SK-N-SH (cell line): Measurements from ENCODE around the gene TFAP2C. TPM values are rescaled to one million over a fixed set of nuclear protein-coding genes. Genes with fewer than 3 reads are reported as not detected.

Experiments used
- CTCF ChIA-PET: fragments of 300-600, 350-600 bp; formaldehyde crosslinking; extraction: SDS; loops from one replicate; lab custom pipeline; 2021; lab: Yijun Ruan, JAX
- POLR2A ChIA-PET: fragments of 350-600 bp; sonication (Branson Sonifier 250); formaldehyde crosslinking; extraction: SDS; loops from one replicate; lab custom pipeline; 2020; ENCODE audit warnings: antibody characterized with exemption, inconsistent platforms; lab: Yijun Ruan, JAX
- DNase-seq: peaks from one replicate; pipeline ENCODE4 v3.0.0; 2012
- H2AFZ ChIP-seq: fragments of 200-600 bp; sonication (generic); 2 replicates; pipeline ENCODE4 v1.8.1; 2016; ENCODE audit warnings: antibody characterized with exemption, mild to moderate bottlenecking, low read depth
- H3F3A ChIP-seq: fragments of 200-600 bp; sonication (generic); replicated peaks from 2 replicates; pipeline ENCODE3; 2016; ENCODE audit warnings: antibody characterized with exemption, mild to moderate bottlenecking; ENCODE audit not compliant: insufficient read depth
- H3K27ac ChIP-seq, 2 experiments: fragments of 200-500 bp in 1 of 2; fragments of 200-600 bp in 1 of 2; sonication (Bioruptor generic) in 1 of 2; sonication (generic), shearing (Covaris generic) in 1 of 2; 2 replicates each; pipeline versions ENCODE4 v1.5.1 to v1.6.1; 2014 to 2016; ENCODE audit warnings: low read depth in 2 of 2, inconsistent platforms in 1 of 2, low read length in 1 of 2, mild to moderate bottlenecking in 1 of 2, mixed read lengths in 1 of 2
- H3K27me3 ChIP-seq: fragments of 200-600 bp; sonication (generic), shearing (Covaris generic); 2 replicates; pipeline ENCODE4 v1.6.1; 2016; ENCODE audit warnings: mixed run types; ENCODE audit not compliant: insufficient read depth
- H3K36me3 ChIP-seq, 2 experiments: fragments of 200-500 bp in 1 of 2; fragments of 200-600 bp in 1 of 2; sonication (Bioruptor generic) in 1 of 2; sonication (generic) in 1 of 2; replicated peaks in 1 of 2; 2 replicates each; pipeline versions ENCODE3 to v1.5.1; 2014 to 2016; ENCODE audit warnings: low read length in 1 of 2, mild to moderate bottlenecking in 1 of 2; ENCODE audit not compliant: insufficient read depth in 2 of 2, control insufficient read depth in 1 of 2
- H3K4me1 ChIP-seq, 2 experiments: fragments of 200-500 bp in 1 of 2; fragments of 200-600 bp in 1 of 2; sonication (Bioruptor generic) in 1 of 2; sonication (generic), shearing (Covaris generic) in 1 of 2; 2 replicates each; pipeline versions ENCODE4 v1.5.1 to v1.6.1; 2014 to 2016; ENCODE audit warnings: low read depth in 1 of 2, low read length in 1 of 2, mixed run types in 1 of 2; ENCODE audit not compliant: insufficient read depth in 2 of 2, control insufficient read depth in 1 of 2
- H3K4me2 ChIP-seq: fragments of 200-600 bp; sonication (generic), shearing (Covaris generic); 2 replicates; pipeline ENCODE4 v1.6.1; 2017; ENCODE audit warnings: mixed run types
- H3K4me3 ChIP-seq, 2 experiments: fragments of 200-500 bp in 1 of 2; fragments of 200-600 bp in 1 of 2; sonication (Bioruptor generic) in 1 of 2; sonication (generic), shearing (Covaris generic) in 1 of 2; 2 replicates each; pipeline versions ENCODE4 v1.5.1 to v1.8.1; 2014 to 2016; ENCODE audit warnings: low read depth in 2 of 2, inconsistent platforms in 1 of 2, low read length in 1 of 2, mild to moderate bottlenecking in 1 of 2, mixed read lengths in 1 of 2, moderate library complexity in 1 of 2
- H3K79me2 ChIP-seq: fragments of 200-600 bp; sonication (generic); 2 replicates; pipeline ENCODE4 v1.8.1; 2017; ENCODE audit warnings: mild to moderate bottlenecking; ENCODE audit not compliant: insufficient read depth
- H3K9ac ChIP-seq: fragments of 200-600 bp; sonication (generic); 2 replicates; pipeline ENCODE4 v1.6.1; 2017; ENCODE audit warnings: mixed run types
- H3K9me2 ChIP-seq: fragments of 200-600 bp; sonication (generic); 2 replicates; pipeline ENCODE4 v1.6.1; 2017; ENCODE audit warnings: mixed run types
- H3K9me3 ChIP-seq: fragments of 200-600 bp; sonication (generic); 2 replicates; pipeline ENCODE4 v1.6.1; 2017; ENCODE audit warnings: mixed run types, mild to moderate bottlenecking, moderate library complexity
- H4K20me1 ChIP-seq: fragments of 200-600 bp; sonication (generic); 2 replicates; pipeline ENCODE4 v1.6.1; 2017; ENCODE audit warnings: mild to moderate bottlenecking, mixed run types; ENCODE audit not compliant: insufficient read depth
- ELF1 ChIP-seq: IDR thresholded peaks from 2 replicates; pipeline ENCODE4 v1.4.0; 2012
- FOSL2 ChIP-seq: IDR thresholded peaks from 2 replicates; pipeline ENCODE4 v1.4.0; 2012; ENCODE audit warnings: low read depth, mild to moderate bottlenecking, moderate library complexity, borderline replicate concordance
- FOXJ3 ChIP-seq: sonication (generic); formaldehyde crosslinking; IDR thresholded peaks from 2 replicates; pipeline ENCODE4 v1.5.1; 2020; ENCODE audit warnings: mild to moderate bottlenecking, missing genetic modification reagents
- GABPA ChIP-seq: IDR thresholded peaks from 2 replicates; pipeline ENCODE4 v1.4.0; 2012; ENCODE audit warnings: low read depth, mild to moderate bottlenecking
- GATA2 ChIP-seq: sonication (generic); formaldehyde crosslinking; IDR thresholded peaks from 2 replicates; pipeline ENCODE4 v1.5.0; 2020; ENCODE audit warnings: mild to moderate bottlenecking, missing genetic modification reagents
- JUND ChIP-seq: IDR thresholded peaks from 2 replicates; pipeline ENCODE4 v1.4.0; 2012
- MXI1 ChIP-seq: IDR thresholded peaks from 2 replicates; pipeline ENCODE4 v1.6.1; 2012; ENCODE audit warnings: mild to moderate bottlenecking, low read depth, low read length, improper control_type of control experiment
- NFIC ChIP-seq: IDR thresholded peaks from 2 replicates; pipeline ENCODE4 v1.4.0; 2012; ENCODE audit warnings: borderline replicate concordance
- NRF1 ChIP-seq: IDR thresholded peaks from 2 replicates; pipeline ENCODE4 v1.6.1; 2012; ENCODE audit warnings: low read depth, mild to moderate bottlenecking, low read length
- POLR2AphosphoS5 ChIP-seq: IDR thresholded peaks from 2 replicates; pipeline ENCODE4 v1.6.1; 2012; ENCODE audit warnings: low read depth, low read length
- RAD21 ChIP-seq: IDR thresholded peaks from 2 replicates; pipeline ENCODE4 v1.6.1; 2012; ENCODE audit warnings: mild to moderate bottlenecking, low read length
- REST ChIP-seq: IDR thresholded peaks from 2 replicates; pipeline ENCODE4 v1.6.1; 2012; ENCODE audit warnings: mild to moderate bottlenecking, low read depth, low read length, moderate library complexity
- RXRA ChIP-seq: IDR thresholded peaks from 2 replicates; pipeline ENCODE4 v1.4.0; 2012; ENCODE audit warnings: low read depth, mild to moderate bottlenecking, borderline replicate concordance
- SMC3 ChIP-seq: IDR thresholded peaks from 2 replicates; pipeline ENCODE4 v1.6.1; 2012; ENCODE audit warnings: low read depth, low read length, improper control_type of control experiment
- TAF1 ChIP-seq: IDR thresholded peaks from 2 replicates; pipeline ENCODE4 v1.6.1; 2012; ENCODE audit warnings: low read depth, mild to moderate bottlenecking, low read length, moderate library complexity, borderline replicate concordance
- TCF12 ChIP-seq: IDR thresholded peaks from 2 replicates; pipeline ENCODE4 v1.4.0; 2012
- USF1 ChIP-seq: IDR thresholded peaks from 2 replicates; pipeline ENCODE4 v1.4.0; 2012; ENCODE audit warnings: low read depth, borderline replicate concordance
- WGBS: methylation state at CpG from one replicate; pipeline ENCODE4 v1.1.6; 2017; ENCODE audit warnings: low lambda C conversion rate; 5-methylcytosine and 5-hydroxymethylcytosine counted together
- polyA plus RNA-seq, 3 experiments: library from polyadenylated mRNA; depleted of rRNA; stranded (reverse); fragments of >200 nt; gene quantifications; 2 replicates each; pipeline ENCODE4 v1.2.3, GENCODE V29; 2012
- TF ChIP-seq, protein P1 (sequence below): fragments of 200-600 bp; sonication (generic); IDR thresholded peaks from 2 replicates; pipeline ENCODE4 v1.6.1; 2017; ENCODE audit warnings: antibody characterized with exemption, mild to moderate bottlenecking, moderate library complexity
- TF ChIP-seq, protein P2 (sequence below): IDR thresholded peaks from 2 replicates; pipeline ENCODE4; 2012

Gene TFAP2C
- polyA plus RNA-seq, 1 of the 3 experiments (the other 2 are of a cell fraction) = not detected

DNA sequence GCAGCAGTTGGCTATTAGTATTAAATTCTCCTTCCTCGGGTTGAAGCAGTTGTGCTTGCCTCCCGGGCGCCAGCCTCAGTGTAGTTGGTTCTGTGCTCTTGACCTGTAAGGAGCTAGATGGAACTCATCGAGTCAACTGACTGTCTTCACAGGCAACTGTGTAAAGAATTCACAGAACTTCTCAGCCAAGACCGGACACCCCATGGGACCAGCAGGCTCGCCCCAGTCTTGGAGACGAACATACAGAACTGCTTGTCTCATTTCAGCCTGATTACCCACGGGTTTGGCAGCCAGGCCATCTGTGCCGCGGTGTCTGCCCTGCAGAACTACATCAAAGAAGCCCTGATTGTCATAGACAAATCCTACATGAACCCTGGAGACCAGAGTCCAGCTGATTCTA lies 8.5 kb downstream of the TFAP2C start:
- Histone ChIP-seq H3K9ac (no peak overlapping the region), H3K9me2 (no peaks in the 10 kb centered on the region), H3K27ac (no peak overlapping the region), H2AFZ (no peak overlapping the region), H3K4me3 (no peak overlapping the region), H3K79me2 (no peaks in the 10 kb centered on the region), H3K4me2 (no peak overlapping the region), H4K20me1 (no peaks in the 10 kb centered on the region), H3K36me3 (no peaks in the 10 kb centered on the region), H3K9me3 (no peaks in the 10 kb centered on the region), H3K4me1 (no peaks in the 10 kb centered on the region), H3F3A (no peaks in the 10 kb centered on the region), H3K27me3 (peaks cover 62% of the 10 kb centered on the region)
- ChIA-PET POLR2A (no interaction called here), CTCF (interaction anchor here (1.1 kb wide), 1 partner anchor 87 kb away, joined by 4 read pairs; no protein-coding TSS in a partner anchor)
- 22% methylated on average over 10 of the region's 10 CpGs for WGBS
- no peak for DNase-seq
- TF ChIP-seq TCF12 (no peak), GABPA (no peak), ELF1 (no peak), REST (no peak), RAD21 (no peak), SMC3 (no peak), FOXJ3 (no peak), GATA2 (CRISPR knock-in tag) (no peak), TAF1 (no peak)
- TF ChIP-seq, protein P1, sequence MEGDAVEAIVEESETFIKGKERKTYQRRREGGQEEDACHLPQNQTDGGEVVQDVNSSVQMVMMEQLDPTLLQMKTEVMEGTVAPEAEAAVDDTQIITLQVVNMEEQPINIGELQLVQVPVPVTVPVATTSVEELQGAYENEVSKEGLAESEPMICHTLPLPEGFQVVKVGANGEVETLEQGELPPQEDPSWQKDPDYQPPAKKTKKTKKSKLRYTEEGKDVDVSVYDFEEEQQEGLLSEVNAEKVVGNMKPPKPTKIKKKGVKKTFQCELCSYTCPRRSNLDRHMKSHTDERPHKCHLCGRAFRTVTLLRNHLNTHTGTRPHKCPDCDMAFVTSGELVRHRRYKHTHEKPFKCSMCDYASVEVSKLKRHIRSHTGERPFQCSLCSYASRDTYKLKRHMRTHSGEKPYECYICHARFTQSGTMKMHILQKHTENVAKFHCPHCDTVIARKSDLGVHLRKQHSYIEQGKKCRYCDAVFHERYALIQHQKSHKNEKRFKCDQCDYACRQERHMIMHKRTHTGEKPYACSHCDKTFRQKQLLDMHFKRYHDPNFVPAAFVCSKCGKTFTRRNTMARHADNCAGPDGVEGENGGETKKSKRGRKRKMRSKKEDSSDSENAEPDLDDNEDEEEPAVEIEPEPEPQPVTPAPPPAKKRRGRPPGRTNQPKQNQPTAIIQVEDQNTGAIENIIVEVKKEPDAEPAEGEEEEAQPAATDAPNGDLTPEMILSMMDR = no peak

- Histone ChIP-seq H4K20me1 (no peaks in the 10 kb centered on the region), H3F3A (no peaks in the 10 kb centered on the region), H2AFZ (no peak overlapping the region), H3K27me3 (peaks cover 33% of the 10 kb centered on the region), H3K9me3 (no peaks in the 10 kb centered on the region), H3K9me2 (no peaks in the 10 kb centered on the region), H3K36me3 (no peaks in the 10 kb centered on the region), H3K4me3 (no peak overlapping the region), H3K27ac (no peak overlapping the region), H3K79me2 (no peaks in the 10 kb centered on the region), H3K4me2 (no peak overlapping the region), H3K9ac (no peak overlapping the region), H3K4me1 (no peaks in the 10 kb centered on the region)
- no peak for DNase-seq
- 12% methylated on average over 4 of the region's 4 CpGs for WGBS
- CTCF ChIA-PET = no interaction called here
- TF ChIP-seq JUND (no peak), RXRA (no peak), FOSL2 (no peak), FOXJ3 (no peak), RAD21 (no peak), NRF1 (no peak), ELF1 (no peak), NFIC (no peak), MXI1 (no peak), POLR2AphosphoS5 (no peak), USF1 (no peak)
- TF ChIP-seq, protein P2, sequence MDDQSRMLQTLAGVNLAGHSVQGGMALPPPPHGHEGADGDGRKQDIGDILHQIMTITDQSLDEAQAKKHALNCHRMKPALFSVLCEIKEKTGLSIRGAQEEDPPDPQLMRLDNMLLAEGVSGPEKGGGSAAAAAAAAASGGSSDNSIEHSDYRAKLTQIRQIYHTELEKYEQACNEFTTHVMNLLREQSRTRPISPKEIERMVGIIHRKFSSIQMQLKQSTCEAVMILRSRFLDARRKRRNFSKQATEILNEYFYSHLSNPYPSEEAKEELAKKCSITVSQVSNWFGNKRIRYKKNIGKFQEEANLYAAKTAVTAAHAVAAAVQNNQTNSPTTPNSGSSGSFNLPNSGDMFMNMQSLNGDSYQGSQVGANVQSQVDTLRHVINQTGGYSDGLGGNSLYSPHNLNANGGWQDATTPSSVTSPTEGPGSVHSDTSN = no peak
- TF ChIP-seq, protein P1 = no peak
- POLR2A ChIA-PET = no interaction called here
These were observed 17.5 kb downstream of the TFAP2C start for GRCh38 chr20:56646599-56646998.
